Adrenal gland (tissue), 12 donors: ENCODE results near the gene GPHN. TPM values are rescaled to one million over a fixed set of nuclear protein-coding genes. Genes with fewer than 3 reads are reported as not detected.
A peak's percentile ranks its signal among the peaks of the same experiment; 100 is the strongest.

Experiments used
- DNase-seq, 7 donors: peaks; one replicate each; pipeline ENCODE4 v3.0.0-alpha.2; 2019 to 2020
- H3K27ac ChIP-seq, 5 donors: fragments of 200-600 bp; sonication (generic) in 4 of 5; 1 replicate in 3 of 5; 2 replicates in 2 of 5; pipeline versions ENCODE4 v1.5.1 to v1.8.0; 2016 to 2020; ENCODE audit warnings: mild to moderate bottlenecking in 1 of 5
- H3K27me3 ChIP-seq: fragments of 200-600 bp; 2 replicates; pipeline ENCODE4 v1.8.0; 2021
- H3K36me3 ChIP-seq, 2 donors: fragments of 200-600 bp; replicated peaks in 1 of 2; 1 replicate in 1 of 2; 2 replicates in 1 of 2; pipeline versions ENCODE4 v1.5.1 to v1.8.0; 2018 to 2022
- H3K4me1 ChIP-seq, 2 donors: fragments of 200-600 bp; replicated peaks in 1 of 2; 1 replicate in 1 of 2; 2 replicates in 1 of 2; pipeline versions ENCODE4 v1.5.1 to v1.8.0; 2018 to 2021
- H3K4me3 ChIP-seq, 4 donors: fragments of 200-600 bp; sonication (generic) in 3 of 4; one replicate each; pipeline ENCODE4 v1.5.1; 2016 to 2018
- H3K9me3 ChIP-seq, 3 donors: fragments of 200-600 bp; sonication (generic) in 1 of 3; replicated peaks in 1 of 3; 1 replicate in 2 of 3; 2 replicates in 1 of 3; pipeline versions ENCODE4 v1.5.1 to v1.8.0; 2016 to 2021
- POLR2A ChIP-seq, 2 donors: fragments of 450-650 bp; IDR thresholded peaks; one replicate each; pipeline ENCODE4 v1.6.1; 2017; ENCODE audit warnings: antibody characterized with exemption in 2 of 2, mild to moderate bottlenecking in 2 of 2, moderate library complexity in 1 of 2
- WGBS, 4 donors: extraction: QIAGEN DNeasy Blood & Tissue Kit in 2 of 4; methylation state at CpG; one replicate each; pipeline versions ENCODE4 v1.1.5 to v1.1.7; 2013 to 2017; 5-methylcytosine and 5-hydroxymethylcytosine counted together
- intact Hi-C, 2 donors: fragments of 100-400 bp; cut with DNase I; formaldehyde crosslinking; loops; one replicate each; pipeline versions ENCODE4 v1.14.1 to v1.15.0; 2022 to 2023
- polyA plus RNA-seq, 3 donors: library from polyadenylated mRNA; stranded (reverse); fragments of 200-250 nt in 2 of 3; fragments of 350-450 nt in 1 of 3; fragmentation: Illumina TruSeq in 1 of 3; extraction: RNeasy Lipid Tissue Mini Kit (QIAGEN cat#74804) in 1 of 3; gene quantifications; one replicate each; pipeline ENCODE4 v1.2.3, GENCODE V29; 2013 to 2014
- total RNA-seq, 9 donors: library from RNA; depleted of rRNA in 4 of 9; stranded (reverse); fragments of >200 nt in 4 of 9; fragments of 120-200 nt in 1 of 9; fragmentation: NEBNext Ultra II Directional in 1 of 9; extraction: Animal tissue kit (Norgen Biotek cat#: 25700) in 1 of 9; gene quantifications; one replicate each; pipeline versions ENCODE4 v1.1.0 to v1.2.4, GENCODE V29; 2013 to 2023
- TF ChIP-seq, protein P1 (sequence below), 6 experiments: fragments of 450-650 bp in 4 of 6; fragments of 200-600 bp in 2 of 6; sonication (generic) in 1 of 6; IDR thresholded peaks; 1 replicate in 5 of 6; 2 replicates in 1 of 6; pipeline versions ENCODE4 v1.5.1 to v1.8.0; 2016 to 2021; ENCODE audit warnings: antibody characterized with exemption in 6 of 6, mild to moderate bottlenecking in 2 of 6, moderate library complexity in 1 of 6
- donor health status: healthy with polysubstance abuse.
- donor health status: Bipolar disorder and iron deficiency.
- donor health status: DM: yes; HTN: yes; CAD: no.
- donor health status: DM: no; HTN: no; CAD: no.
- donor health status: DM: no; HTN: no; CAD: no.
- donor health status: DM: yes; HTN: yes; CAD: no.

The GPHN gene
- total and polyA plus RNA-seq, 12 donors, result 12.5 to 41.0 (median 24.0) TPM

DNA sequence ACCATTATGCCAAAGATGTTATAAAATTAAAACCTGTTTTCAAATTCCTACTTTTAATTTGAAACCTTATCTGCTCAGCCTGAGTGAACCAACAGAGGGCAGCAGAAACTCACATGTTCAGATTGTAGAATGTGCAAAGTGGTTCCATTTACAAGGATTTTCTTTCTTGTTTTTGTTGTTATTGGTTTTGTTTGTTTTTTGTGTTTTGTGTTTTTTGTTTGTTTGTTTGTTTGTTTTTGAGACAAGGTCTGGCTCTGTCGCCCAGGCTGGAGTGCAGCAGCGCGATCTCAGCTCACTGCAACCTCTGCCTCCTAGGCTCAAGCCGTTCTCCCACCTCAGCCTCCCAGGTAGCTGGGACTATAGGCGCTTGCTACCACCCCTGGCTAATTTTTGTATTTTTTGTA, 658.5 kb downstream of the GPHN start:
- TF ChIP-seq POLR2A (IDR thresholded peaks at IDR 0.05), result no peak
- TF ChIP-seq, protein P1, sequence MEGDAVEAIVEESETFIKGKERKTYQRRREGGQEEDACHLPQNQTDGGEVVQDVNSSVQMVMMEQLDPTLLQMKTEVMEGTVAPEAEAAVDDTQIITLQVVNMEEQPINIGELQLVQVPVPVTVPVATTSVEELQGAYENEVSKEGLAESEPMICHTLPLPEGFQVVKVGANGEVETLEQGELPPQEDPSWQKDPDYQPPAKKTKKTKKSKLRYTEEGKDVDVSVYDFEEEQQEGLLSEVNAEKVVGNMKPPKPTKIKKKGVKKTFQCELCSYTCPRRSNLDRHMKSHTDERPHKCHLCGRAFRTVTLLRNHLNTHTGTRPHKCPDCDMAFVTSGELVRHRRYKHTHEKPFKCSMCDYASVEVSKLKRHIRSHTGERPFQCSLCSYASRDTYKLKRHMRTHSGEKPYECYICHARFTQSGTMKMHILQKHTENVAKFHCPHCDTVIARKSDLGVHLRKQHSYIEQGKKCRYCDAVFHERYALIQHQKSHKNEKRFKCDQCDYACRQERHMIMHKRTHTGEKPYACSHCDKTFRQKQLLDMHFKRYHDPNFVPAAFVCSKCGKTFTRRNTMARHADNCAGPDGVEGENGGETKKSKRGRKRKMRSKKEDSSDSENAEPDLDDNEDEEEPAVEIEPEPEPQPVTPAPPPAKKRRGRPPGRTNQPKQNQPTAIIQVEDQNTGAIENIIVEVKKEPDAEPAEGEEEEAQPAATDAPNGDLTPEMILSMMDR (IDR thresholded peaks at IDR 0.05), result peak; percentile 66 to 93 (median 81)
- no peaks in the 10 kb centered on the region for H3K9me3 ChIP-seq
- intact Hi-C loops, result loop anchor here (2.0 to 10.0 kb wide), 2 partner anchors 118 to 122 kb away; no protein-coding TSS in a partner anchor
- DNase-seq, result peak; percentile 29 to 76 (median 47)
- 78 to 89% (median 84%) methylated on average over 5 of the region's 5 CpGs for WGBS, 4 donors
- H3K27me3 ChIP-seq, result no peaks in the 10 kb centered on the region
- H3K4me3 ChIP-seq, result no peak overlapping the region
- no peaks in the 10 kb centered on the region for H3K36me3 ChIP-seq
- no peak overlapping the region for H3K27ac ChIP-seq
- H3K4me1 ChIP-seq, result no peaks in the 10 kb centered on the region

DNA sequence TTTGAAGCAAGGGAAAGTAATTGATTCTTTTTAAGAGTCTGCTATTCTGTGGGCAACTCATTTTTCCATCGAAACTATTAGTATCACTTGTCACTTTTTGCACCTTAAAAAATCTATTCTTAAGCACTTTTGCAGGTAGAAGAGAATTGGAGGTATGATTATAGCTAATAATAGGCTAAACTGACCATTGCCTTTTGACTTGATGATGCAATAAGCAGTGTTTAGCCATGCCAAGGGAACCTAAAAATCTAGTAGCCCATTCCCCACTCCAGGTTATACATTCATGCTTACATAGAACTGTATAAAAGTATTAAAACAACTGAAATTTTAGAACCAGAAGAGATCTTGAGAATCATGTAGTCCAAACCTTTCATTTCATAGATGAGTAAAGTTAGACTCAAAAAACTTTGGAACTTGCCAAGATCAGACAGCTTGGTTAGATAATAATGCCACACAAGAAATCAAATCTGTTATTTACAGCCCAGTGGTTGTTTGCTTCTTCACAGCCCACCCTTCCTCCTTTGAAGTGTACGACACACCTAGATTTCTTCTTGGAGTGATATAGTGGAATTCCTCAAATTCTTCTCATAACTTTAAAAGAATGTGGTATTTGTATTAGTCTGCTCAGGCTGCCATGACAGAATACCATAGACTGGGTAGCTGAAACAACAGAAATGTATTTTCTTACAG, 659.6 kb downstream of the GPHN start:
- TF ChIP-seq, protein P1 (IDR thresholded peaks at IDR 0.05), result no peak
- no peak for TF ChIP-seq POLR2A (IDR thresholded peaks at IDR 0.05)
- WGBS, 4 donors, result 92 to 94% (median 94%) methylated on average over 2 of the region's 2 CpGs
- intact Hi-C loops, result loop anchor here (2.0 to 10.0 kb wide), 2 partner anchors 117 to 121 kb away; no protein-coding TSS in a partner anchor

DNA sequence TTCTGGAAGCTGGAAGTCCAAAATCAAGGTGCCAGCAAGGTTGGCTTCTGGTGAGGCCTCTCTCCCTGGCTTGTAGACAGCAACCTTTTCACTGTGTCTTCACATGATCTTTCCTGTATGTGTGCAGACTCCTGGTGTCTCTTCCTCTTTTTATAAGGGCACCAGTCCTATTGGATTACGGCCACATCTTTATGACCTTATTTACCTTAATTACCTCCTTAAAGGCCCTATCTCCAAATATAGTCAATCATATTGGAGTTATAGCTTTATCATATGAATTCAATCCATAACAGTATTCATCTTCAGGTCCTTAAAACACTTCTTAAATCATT, 660.1 kb downstream of the GPHN start:
- no peaks in the 10 kb centered on the region for H3K4me1 ChIP-seq
- WGBS, 4 donors, result 96 to 100% (median 97%) methylated on average over 1 of the region's 1 CpG
- H3K4me3 ChIP-seq, result no peak overlapping the region
- no peaks in the 10 kb centered on the region for H3K9me3 ChIP-seq
- no peaks in the 10 kb centered on the region for H3K36me3 ChIP-seq
- intact Hi-C loops, result loop anchor here in 1 of 2 donors (10.0 kb wide), 1 partner anchor 117 kb away; no protein-coding TSS in a partner anchor
- H3K27me3 ChIP-seq, result no peaks in the 10 kb centered on the region
- DNase-seq, result no peak
- H3K27ac ChIP-seq, result no peak overlapping the region
- no peak for TF ChIP-seq POLR2A (IDR thresholded peaks at IDR 0.05)
- TF ChIP-seq, protein P1 (IDR thresholded peaks at IDR 0.05), result no peak

More for the DNA sequence above, 659.6 kb downstream of the GPHN start:
- H3K27me3 ChIP-seq, result no peaks in the 10 kb centered on the region
- no peak for DNase-seq
- no peaks in the 10 kb centered on the region for H3K9me3 ChIP-seq
- no peaks in the 10 kb centered on the region for H3K4me1 ChIP-seq
- no peaks in the 10 kb centered on the region for H3K36me3 ChIP-seq
- no peak overlapping the region for H3K4me3 ChIP-seq
- no peak overlapping the region for H3K27ac ChIP-seq

DNA sequence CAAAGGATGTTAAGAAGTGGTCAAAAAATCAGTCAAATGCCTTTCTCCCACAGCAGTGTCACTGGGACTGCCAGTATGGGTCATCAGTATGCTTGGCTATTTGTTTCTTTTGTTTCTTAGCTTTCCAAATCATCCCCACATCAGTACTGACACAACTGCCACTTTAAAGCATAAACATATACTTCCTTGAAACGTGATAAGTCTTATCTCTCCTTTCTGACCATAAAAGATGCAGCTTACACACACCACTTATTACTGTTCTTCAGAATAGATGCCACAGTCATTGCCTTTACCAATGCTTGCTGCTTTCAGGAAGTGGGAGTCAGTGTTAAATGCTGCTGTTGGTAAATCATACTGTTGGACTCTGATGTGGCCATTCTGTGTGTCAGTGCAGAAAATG, 662.7 kb downstream of the GPHN start:
- H3K27ac ChIP-seq, result no peak overlapping the region
- 53 to 68% (median 56%) methylated on average over 1 of the region's 1 CpG for WGBS, 4 donors
- no peaks in the 10 kb centered on the region for H3K4me1 ChIP-seq
- no peaks in the 10 kb centered on the region for H3K27me3 ChIP-seq
- H3K36me3 ChIP-seq, result no peaks in the 10 kb centered on the region
- no peak overlapping the region for H3K4me3 ChIP-seq
- intact Hi-C loops, result no loop called here
- TF ChIP-seq, protein P1 (IDR thresholded peaks at IDR 0.05), result no peak
- no peak for TF ChIP-seq POLR2A (IDR thresholded peaks at IDR 0.05)
- H3K9me3 ChIP-seq, result peaks cover 0 to 10% (median 5%) of the 10 kb centered on the region in 3 donors
- no peak for DNase-seq
